ENCODE data around the gene CALML3.

CALML3 gene

DNA sequence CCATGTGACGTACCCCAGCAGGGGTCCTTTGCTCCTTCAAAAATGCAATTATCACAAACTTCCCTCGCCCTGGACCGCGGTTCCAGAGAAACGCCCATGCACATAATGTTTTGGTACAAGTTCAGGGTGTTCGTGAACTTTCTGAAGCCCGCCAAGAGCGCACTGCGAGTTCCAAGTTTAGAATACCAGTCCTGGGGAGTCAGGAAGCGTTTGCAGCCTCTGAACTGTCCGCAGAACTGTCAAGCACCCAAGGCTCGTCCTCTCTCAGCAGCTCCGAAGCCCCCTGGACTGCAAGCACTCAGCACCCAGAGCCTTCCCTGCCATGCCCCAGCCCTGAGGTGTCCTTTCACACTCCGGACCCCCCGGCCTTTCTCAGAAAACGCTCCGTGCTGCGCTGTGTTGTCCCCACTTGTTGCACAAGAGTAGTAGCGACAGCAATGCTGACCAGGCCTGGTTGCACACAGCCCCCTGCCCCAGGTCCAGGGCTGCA, 30.3 kb downstream of the CALML3 start:
- Histone ChIP-seq H3K4me1 (ENCODE audit: control insufficient read depth, insufficient read depth, low read depth, low read length) (peaks cover 57% of the 10 kb centered on the region), H4K91ac (ENCODE audit: low read length) (no peak overlapping the region), H3K4me2 (ENCODE audit: low read length, poor library complexity, severe bottlenecking) (no peak overlapping the region), H3K27ac (ENCODE audit: low read length, poor library complexity, severe bottlenecking) (no peak overlapping the region), H3K14ac (ENCODE audit: low read length in 2 of 2) (no peak overlapping the region), H2AK5ac (ENCODE audit: low read length, severe bottlenecking) (no peak overlapping the region), H2AFZ (ENCODE audit: low read depth, low read length) (no peak overlapping the region), H3K9me3 (ENCODE audit: control insufficient read depth, low read length) (no peaks in the 10 kb centered on the region), H3K23ac (ENCODE audit: low read length in 2 of 2) (no peak overlapping the region), H2BK12ac (ENCODE audit: low read length in 2 of 2) (no peak overlapping the region), H4K8ac (ENCODE audit: low read length) (no peak overlapping the region), H3K36me3 (ENCODE audit: control insufficient read depth in 1 of 2, insufficient read depth in 2 of 2, low read depth in 1 of 2, low read length in 2 of 2) (no peaks in the 10 kb centered on the region), H2BK15ac (ENCODE audit: low read depth, poor library complexity, severe bottlenecking) (no peak overlapping the region), H3K79me1 (replicated peaks; ENCODE audit: low read length, poor library complexity, severe bottlenecking) (no peaks in the 10 kb centered on the region), H3K4me3 (ENCODE audit: insufficient read depth in 1 of 2, low read depth in 1 of 2, low read length in 2 of 2) (no peak overlapping the region), H2BK120ac (ENCODE audit: low read depth, low read length) (no peak overlapping the region), H2BK5ac (ENCODE audit: low read depth, low read length, poor library complexity, severe bottlenecking) (no peak overlapping the region), H3K18ac (ENCODE audit: low read depth in 1 of 2, low read length in 2 of 2) (no peak overlapping the region), H3K9ac (ENCODE audit: low read length) (no peak overlapping the region), H3K4ac (ENCODE audit: low read depth in 1 of 2, low read length in 2 of 2) (no peak overlapping the region), H3K27me3 (ENCODE audit: control insufficient read depth in 1 of 2, insufficient read depth in 1 of 2, low read length in 2 of 2) (no peaks in the 10 kb centered on the region)
- no peak for DNase-seq
- WGBS, result 93% methylated on average over 19 of the region's 19 CpGs

GRCh38 chr10:5555881-5556280, 31.1 kb downstream of the CALML3 start:
- Histone ChIP-seq H2BK5ac (ENCODE audit: low read depth, low read length, poor library complexity, severe bottlenecking) (no peak overlapping the region), H4K91ac (ENCODE audit: low read length) (no peak overlapping the region), H3K18ac (ENCODE audit: low read depth in 1 of 2, low read length in 2 of 2) (no peak overlapping the region), H3K9ac (ENCODE audit: low read length) (no peak overlapping the region), H3K14ac (ENCODE audit: low read length in 2 of 2) (no peak overlapping the region), H3K23ac (ENCODE audit: low read length in 2 of 2) (no peak overlapping the region), H3K27ac (ENCODE audit: low read length, poor library complexity, severe bottlenecking) (no peak overlapping the region), H2BK15ac (ENCODE audit: low read depth, poor library complexity, severe bottlenecking) (no peak overlapping the region), H4K8ac (ENCODE audit: low read length) (no peak overlapping the region), H3K9me3 (ENCODE audit: control insufficient read depth, low read length) (no peaks in the 10 kb centered on the region), H2AK5ac (ENCODE audit: low read length, severe bottlenecking) (no peak overlapping the region), H2BK120ac (ENCODE audit: low read depth, low read length) (no peak overlapping the region), H3K4me1 (ENCODE audit: control insufficient read depth, insufficient read depth, low read depth, low read length) (peaks cover 54% of the 10 kb centered on the region), H3K4me2 (ENCODE audit: low read length, poor library complexity, severe bottlenecking) (no peak overlapping the region), H2BK12ac (ENCODE audit: low read length in 2 of 2) (no peak overlapping the region), H3K79me1 (replicated peaks; ENCODE audit: low read length, poor library complexity, severe bottlenecking) (no peaks in the 10 kb centered on the region), H3K4ac (ENCODE audit: low read depth in 1 of 2, low read length in 2 of 2) (no peak overlapping the region), H3K27me3 (ENCODE audit: control insufficient read depth in 1 of 2, insufficient read depth in 1 of 2, low read length in 2 of 2) (no peaks in the 10 kb centered on the region), H2AFZ (ENCODE audit: low read depth, low read length) (no peak overlapping the region), H3K4me3 (ENCODE audit: insufficient read depth in 1 of 2, low read depth in 1 of 2, low read length in 2 of 2) (no peak overlapping the region), H3K36me3 (ENCODE audit: control insufficient read depth in 1 of 2, insufficient read depth in 2 of 2, low read depth in 1 of 2, low read length in 2 of 2) (no peaks in the 10 kb centered on the region)
- DNase-seq, result no peak
- WGBS, result 93% methylated on average over 4 of the region's 5 CpGs

GRCh38 chr10:5556576-5556975, 31.8 kb downstream of the CALML3 start:
- Histone ChIP-seq H4K91ac (ENCODE audit: low read length) (no peak overlapping the region), H2BK120ac (ENCODE audit: low read depth, low read length) (no peak overlapping the region), H2BK5ac (ENCODE audit: low read depth, low read length, poor library complexity, severe bottlenecking) (no peak overlapping the region), H3K4ac (ENCODE audit: low read depth in 1 of 2, low read length in 2 of 2) (no peak overlapping the region), H3K14ac (ENCODE audit: low read length in 2 of 2) (no peak overlapping the region), H3K23ac (ENCODE audit: low read length in 2 of 2) (no peak overlapping the region), H3K27ac (ENCODE audit: low read length, poor library complexity, severe bottlenecking) (no peak overlapping the region), H3K9ac (ENCODE audit: low read length) (no peak overlapping the region), H3K27me3 (ENCODE audit: control insufficient read depth in 1 of 2, insufficient read depth in 1 of 2, low read length in 2 of 2) (no peaks in the 10 kb centered on the region), H2BK15ac (ENCODE audit: low read depth, poor library complexity, severe bottlenecking) (peak overlapping the region; percentile 60), H3K9me3 (ENCODE audit: control insufficient read depth, low read length) (no peaks in the 10 kb centered on the region), H3K36me3 (ENCODE audit: control insufficient read depth in 1 of 2, insufficient read depth in 2 of 2, low read depth in 1 of 2, low read length in 2 of 2) (no peaks in the 10 kb centered on the region), H3K4me3 (ENCODE audit: insufficient read depth in 1 of 2, low read depth in 1 of 2, low read length in 2 of 2) (no peak overlapping the region), H2AK5ac (ENCODE audit: low read length, severe bottlenecking) (no peak overlapping the region), H3K79me1 (replicated peaks; ENCODE audit: low read length, poor library complexity, severe bottlenecking) (no peaks in the 10 kb centered on the region), H3K18ac (ENCODE audit: low read depth in 1 of 2, low read length in 2 of 2) (no peak overlapping the region), H4K8ac (ENCODE audit: low read length) (no peak overlapping the region), H2BK12ac (ENCODE audit: low read length in 2 of 2) (no peak overlapping the region), H3K4me2 (ENCODE audit: low read length, poor library complexity, severe bottlenecking) (no peak overlapping the region), H3K4me1 (ENCODE audit: control insufficient read depth, insufficient read depth, low read depth, low read length) (peaks cover 47% of the 10 kb centered on the region), H2AFZ (ENCODE audit: low read depth, low read length) (no peak overlapping the region)
- no peak for DNase-seq
- 87% methylated on average over 11 of the region's 11 CpGs for WGBS

- H3K27me3 ChIP-seq (ENCODE audit: control insufficient read depth in 1 of 2, insufficient read depth in 1 of 2, low read length in 2 of 2), result no peaks in the 10 kb centered on the region
- H2AFZ ChIP-seq (ENCODE audit: low read depth, low read length), result no peak overlapping the region
- H3K23ac ChIP-seq (ENCODE audit: low read length in 2 of 2), result no peak overlapping the region
- no peaks in the 10 kb centered on the region for H3K36me3 ChIP-seq (ENCODE audit: control insufficient read depth in 1 of 2, insufficient read depth in 2 of 2, low read depth in 1 of 2, low read length in 2 of 2)
- no peak overlapping the region for H2BK5ac ChIP-seq (ENCODE audit: low read depth, low read length, poor library complexity, severe bottlenecking)
- H3K4me1 ChIP-seq (ENCODE audit: control insufficient read depth, insufficient read depth, low read depth, low read length), result peaks cover 41% of the 10 kb centered on the region
- no peak overlapping the region for H4K91ac ChIP-seq (ENCODE audit: low read length)
- no peak overlapping the region for H3K9ac ChIP-seq (ENCODE audit: low read length)
- H3K14ac ChIP-seq (ENCODE audit: low read length in 2 of 2), result no peak overlapping the region
- no peak overlapping the region for H3K4me3 ChIP-seq (ENCODE audit: insufficient read depth in 1 of 2, low read depth in 1 of 2, low read length in 2 of 2)
- 94% methylated on average over 19 of the region's 19 CpGs for WGBS
- no peak overlapping the region for H2BK15ac ChIP-seq (ENCODE audit: low read depth, poor library complexity, severe bottlenecking)
- no peaks in the 10 kb centered on the region for H3K79me1 ChIP-seq (replicated peaks; ENCODE audit: low read length, poor library complexity, severe bottlenecking)
- H3K18ac ChIP-seq (ENCODE audit: low read depth in 1 of 2, low read length in 2 of 2), result no peak overlapping the region
- no peak for DNase-seq
- no peak overlapping the region for H2BK12ac ChIP-seq (ENCODE audit: low read length in 2 of 2)
- no peaks in the 10 kb centered on the region for H3K9me3 ChIP-seq (ENCODE audit: control insufficient read depth, low read length)
- no peak overlapping the region for H3K27ac ChIP-seq (ENCODE audit: low read length, poor library complexity, severe bottlenecking)
- no peak overlapping the region for H3K4ac ChIP-seq (ENCODE audit: low read depth in 1 of 2, low read length in 2 of 2)
- no peak overlapping the region for H3K4me2 ChIP-seq (ENCODE audit: low read length, poor library complexity, severe bottlenecking)
- H4K8ac ChIP-seq (ENCODE audit: low read length), result peak overlapping the region; percentile 38
- H2AK5ac ChIP-seq (ENCODE audit: low read length, severe bottlenecking), result peak overlapping the region; percentile 29
- no peak overlapping the region for H2BK120ac ChIP-seq (ENCODE audit: low read depth, low read length)
Measured at GRCh38 chr10:5557040-5557721, 32.4 kb downstream of the CALML3 start.

All from mesenchymal stem cell (in vitro differentiated cells and primary cell).